Mucosa of rectum (tissue), 2 donors: ENCODE results near the gene CERS1.
"Not testable (repeated sequence)": the region's sequence is repeated elsewhere in the genome, so short reads cannot be mapped to it uniquely, and the experiment has no call there.

ENCODE experiments used
- H3K27ac ChIP-seq, 2 donors: one replicate each; pipeline ENCODE4 v1.7.0; 2013; ENCODE audit warnings: inconsistent platforms in 2 of 2, low read depth in 2 of 2, low read length in 2 of 2
- H3K27me3 ChIP-seq, 2 donors: one replicate each; pipeline ENCODE4 v1.7.0; 2013; ENCODE audit warnings: low read length in 2 of 2; ENCODE audit not compliant: control insufficient read depth in 2 of 2, insufficient read depth in 2 of 2
- H3K36me3 ChIP-seq, 2 donors: one replicate each; pipeline ENCODE4 v1.7.0; 2013; ENCODE audit warnings: low read length in 2 of 2; ENCODE audit not compliant: control insufficient read depth in 2 of 2, insufficient read depth in 2 of 2
- H3K4me1 ChIP-seq, 2 donors: one replicate each; pipeline ENCODE4 v1.7.0; 2013; ENCODE audit warnings: low read length in 2 of 2, mild to moderate bottlenecking in 1 of 2; ENCODE audit not compliant: control insufficient read depth in 2 of 2, insufficient read depth in 2 of 2
- H3K4me3 ChIP-seq, 2 donors: one replicate each; pipeline ENCODE4 v1.7.0; 2013; ENCODE audit warnings: low read length in 2 of 2
- H3K9ac ChIP-seq, 2 donors: one replicate each; pipeline ENCODE4 v1.7.0; 2013; ENCODE audit warnings: low read length in 2 of 2, low read depth in 1 of 2, mild to moderate bottlenecking in 1 of 2
- H3K9me3 ChIP-seq, 2 donors: one replicate each; pipeline ENCODE4 v1.7.0; 2013; ENCODE audit warnings: low read length in 2 of 2; ENCODE audit not compliant: control insufficient read depth in 2 of 2
- donor health status: healthy.
- donor health status: Normal muscosa, but diverticular disease.

The CERS1 gene

GRCh38 chr19:18919086-18919899 lies 23.3 kb upstream of the CERS1 start, which contains the start of the genes COPE and DDX49:
COPE (minus strand) TSS chr19:18919387; CDS start chr19:18919348, 39 bp downstream.
DDX49 (plus strand) TSS chr19:18919715; CDS start chr19:18919742, 27 bp downstream.
- peak within 1 kb of the TSS; percentile 86 to 89 for H3K27ac ChIP-seq

DNA sequence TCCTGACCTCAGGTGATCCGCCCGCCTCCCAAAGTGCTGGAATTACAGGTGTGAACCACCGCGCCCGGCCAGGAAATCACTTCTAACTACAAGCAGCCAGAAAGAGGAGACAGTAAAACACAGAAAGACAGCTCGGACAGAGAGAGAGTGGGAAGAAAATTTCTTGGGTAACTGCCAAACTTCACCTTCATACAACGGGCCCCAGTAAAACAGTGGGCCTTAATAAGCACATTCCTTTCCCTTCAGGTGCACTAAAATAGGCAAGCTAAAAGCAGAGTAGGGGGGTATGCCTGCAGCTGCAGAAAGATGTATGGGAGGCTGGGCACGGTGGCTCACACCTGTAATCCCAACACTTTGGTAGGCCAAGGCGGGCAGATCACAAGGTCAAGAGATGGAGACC lies 21.6 kb upstream of the CERS1 start:
- not testable (repeated sequence) for H3K4me3 ChIP-seq, H3K27ac ChIP-seq
- H3K36me3 ChIP-seq = peaks cover 14 to 20% of the 10 kb centered on the region in 2 donors

More at GRCh38 chr19:18919086-18919899, 23.3 kb upstream of the CERS1 start, which contains the start of the genes COPE and DDX49:
- Histone ChIP-seq H3K4me1 (peaks cover 14 to 22% of the 10 kb centered on the region in 2 donors), H3K27me3 (no peaks in the 10 kb centered on the region), H3K9me3 (no peaks in the 10 kb centered on the region), H3K36me3 (peaks cover 18 to 26% of the 10 kb centered on the region in 2 donors), H3K9ac (peak within 1 kb of the TSS; percentile 82 to 95), H3K4me3 (peak within 1 kb of the TSS; percentile 85 to 98)

GRCh38 chr19:18915639-18916038 lies 19.7 kb upstream of the CERS1 start:
- Histone ChIP-seq H3K4me1 (peaks cover 14 to 18% of the 10 kb centered on the region in 2 donors), H3K27me3 (no peaks in the 10 kb centered on the region), H3K9ac (no peak overlapping the region), H3K9me3 (no peaks in the 10 kb centered on the region), H3K27ac (no peak overlapping the region), H3K4me3 (no peak overlapping the region), H3K36me3 (peaks cover 7 to 18% of the 10 kb centered on the region in 2 donors)

More for the DNA sequence above, 21.6 kb upstream of the CERS1 start:
- H3K9ac ChIP-seq, H3K27me3 ChIP-seq, H3K9me3 ChIP-seq: not testable (repeated sequence)
- H3K4me1 ChIP-seq = peaks cover 14 to 22% of the 10 kb centered on the region in 2 donors

DNA sequence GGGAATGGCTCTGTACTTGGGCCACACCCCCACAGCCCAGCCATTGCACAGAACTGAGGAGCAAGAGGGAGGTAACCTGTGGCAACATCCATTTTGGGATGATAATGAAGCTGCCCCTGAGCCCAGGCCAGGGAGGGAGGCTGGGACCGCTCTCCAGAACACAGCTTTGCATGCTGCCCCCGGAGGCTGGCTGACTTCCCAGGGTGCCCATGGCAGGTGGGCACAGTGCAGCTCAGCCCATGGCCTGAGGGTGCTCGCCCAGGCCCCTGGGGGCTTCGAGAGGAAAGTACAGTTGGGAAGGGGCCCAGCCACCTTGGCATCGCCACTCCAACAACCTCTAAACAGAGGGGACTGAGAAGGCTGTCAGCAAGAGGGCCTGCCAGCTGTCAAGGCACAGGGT lies 17.5 kb upstream of the CERS1 start:
- no peaks in the 10 kb centered on the region for H3K27me3 ChIP-seq
- H3K4me3 ChIP-seq = no peak overlapping the region
- no peak overlapping the region for H3K27ac ChIP-seq
- peaks cover 13 to 31% of the 10 kb centered on the region in 2 donors for H3K36me3 ChIP-seq
- H3K9ac ChIP-seq = no peak overlapping the region
- H3K4me1 ChIP-seq = peaks cover 5 to 9% of the 10 kb centered on the region in 2 donors
- no peaks in the 10 kb centered on the region for H3K9me3 ChIP-seq

GRCh38 chr19:18912933-18913332 lies 17.0 kb upstream of the CERS1 start:
- H3K4me3 ChIP-seq = no peak overlapping the region
- H3K27ac ChIP-seq = no peak overlapping the region
- H3K9me3 ChIP-seq = no peaks in the 10 kb centered on the region
- peaks cover 14 to 32% of the 10 kb centered on the region in 2 donors for H3K36me3 ChIP-seq
- H3K9ac ChIP-seq = no peak overlapping the region
- no peaks in the 10 kb centered on the region for H3K27me3 ChIP-seq
- peaks cover 0 to 5% of the 10 kb centered on the region in 2 donors for H3K4me1 ChIP-seq

- Histone ChIP-seq H3K9me3 (no peaks in the 10 kb centered on the region), H3K36me3 (peaks cover 34 to 47% of the 10 kb centered on the region in 2 donors), H3K9ac (no peak overlapping the region), H3K4me3 (no peak overlapping the region), H3K27ac (no peak overlapping the region), H3K4me1 (no peaks in the 10 kb centered on the region), H3K27me3 (no peaks in the 10 kb centered on the region)
Observed at GRCh38 chr19:18910801-18911436, 15.0 kb upstream of the CERS1 start.

DNA sequence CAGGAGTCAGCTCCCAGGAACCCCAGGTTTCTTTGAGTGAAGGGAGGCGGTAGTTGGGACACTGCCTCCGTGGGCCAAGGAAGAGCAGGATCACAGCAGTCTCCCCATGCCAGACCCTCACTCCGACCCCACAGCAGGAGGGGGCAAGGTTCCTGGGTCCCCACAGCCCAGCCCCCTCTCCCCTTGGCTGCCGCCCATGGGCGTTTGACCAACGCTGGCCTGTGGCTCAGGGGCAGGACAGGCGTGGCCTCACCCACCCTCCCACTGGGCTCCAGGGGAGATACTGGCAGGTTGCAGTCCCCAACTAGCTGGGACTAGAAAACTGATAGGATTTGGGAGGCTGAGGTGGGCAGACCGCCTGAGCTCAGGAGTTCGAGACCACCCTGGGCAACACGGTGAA lies 14.1 kb upstream of the CERS1 start:
- Histone ChIP-seq H3K27ac (no peak overlapping the region), H3K4me3 (no peak overlapping the region), H3K27me3 (no peaks in the 10 kb centered on the region), H3K4me1 (no peaks in the 10 kb centered on the region), H3K9ac (no peak overlapping the region), H3K36me3 (peaks cover 34 to 51% of the 10 kb centered on the region in 2 donors), H3K9me3 (no peaks in the 10 kb centered on the region)

DNA sequence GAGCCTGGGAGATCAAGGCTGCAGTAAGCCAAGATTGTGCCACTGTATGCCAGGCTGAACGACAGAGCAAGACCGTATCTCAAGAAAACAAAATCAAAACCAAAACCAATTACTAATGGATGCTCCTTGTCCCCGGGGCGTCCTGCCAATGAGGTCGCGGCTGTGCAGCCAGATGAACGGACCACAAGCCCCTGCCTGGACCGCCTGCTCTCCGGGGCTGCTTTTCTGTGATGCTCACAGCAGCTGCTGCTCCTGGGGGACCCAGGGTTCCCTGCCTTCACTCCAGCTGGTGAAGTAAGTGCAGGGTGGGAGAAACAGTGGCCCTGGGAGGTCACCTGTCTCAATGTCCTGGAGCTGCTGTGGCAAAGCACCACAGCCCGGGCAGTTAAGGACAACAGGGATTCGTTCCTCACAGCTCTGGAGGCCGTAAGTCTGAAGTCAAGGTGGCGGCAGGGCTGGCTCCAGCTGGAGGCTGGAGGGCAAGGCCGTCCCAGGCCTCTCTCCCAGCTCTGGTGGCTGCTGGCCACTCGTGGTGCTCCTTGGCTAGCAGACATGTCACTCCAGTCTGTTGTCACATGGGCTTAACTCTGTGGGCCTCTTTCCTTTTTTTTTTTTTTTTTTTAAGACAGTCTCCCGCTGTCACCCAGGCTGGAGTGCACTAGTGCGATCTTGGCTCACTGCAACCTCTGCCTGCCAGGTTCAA lies 13.1 kb upstream of the CERS1 start:
- Histone ChIP-seq H3K4me3 (no peak overlapping the region), H3K27me3 (no peaks in the 10 kb centered on the region), H3K4me1 (no peaks in the 10 kb centered on the region), H3K9ac (no peak overlapping the region), H3K27ac (no peak overlapping the region), H3K9me3 (no peaks in the 10 kb centered on the region), H3K36me3 (peaks cover 42 to 54% of the 10 kb centered on the region in 2 donors)

GRCh38 chr19:18906605-18907519 lies 10.9 kb upstream of the CERS1 start:
- Histone ChIP-seq H3K4me3 (no peak overlapping the region), H3K4me1 (no peaks in the 10 kb centered on the region), H3K9me3 (no peaks in the 10 kb centered on the region), H3K27ac (no peak overlapping the region), H3K27me3 (no peaks in the 10 kb centered on the region), H3K36me3 (peaks cover 37 to 48% of the 10 kb centered on the region in 2 donors), H3K9ac (no peak overlapping the region)
